ENCODE data around the gene CCDC60.

- TF ChIP-seq CTCF (IDR thresholded peaks at IDR 0.05) (no peak), POLR2A (IDR thresholded peaks at IDR 0.05) (no peak)
These were observed 141.1 kb downstream of the CCDC60 start for GRCh38 chr12:119475650-119476049.
